Hepatocyte (in vitro differentiated cells): ENCODE results near the gene CEP131. TPM values are rescaled to one million over a fixed set of nuclear protein-coding genes. Genes with fewer than 3 reads are reported as not detected.

Experiments
- DNase-seq: peaks from one replicate; pipeline ENCODE4 v3.0.0-alpha.2; 2016; ENCODE audit warnings: low spot score
- H2AFZ ChIP-seq: fragments of 200-600 bp; sonication (generic); 2 replicates; pipeline ENCODE4 v1.6.0; 2016; ENCODE audit warnings: antibody characterized with exemption, mild to moderate bottlenecking
- H3K27ac ChIP-seq: fragments of 200-600 bp; sonication (generic); 2 replicates; pipeline ENCODE4 v1.5.1; 2016; ENCODE audit warnings: mild to moderate bottlenecking
- H3K27me3 ChIP-seq: fragments of 200-600 bp; sonication (generic); 2 replicates; pipeline ENCODE4 v1.6.1; 2016
- H3K36me3 ChIP-seq: fragments of 200-600 bp; sonication (generic); replicated peaks from 2 replicates; pipeline ENCODE4 v1.5.1; 2016; ENCODE audit warnings: low read depth; ENCODE audit not compliant: insufficient read depth
- H3K4me1 ChIP-seq: fragments of 200-600 bp; sonication (generic); 2 replicates; pipeline ENCODE4 v1.5.1; 2016; ENCODE audit warnings: mild to moderate bottlenecking, moderate library complexity; ENCODE audit not compliant: insufficient read depth
- H3K4me2 ChIP-seq: fragments of 200-600 bp; sonication (generic); 2 replicates; pipeline ENCODE4 v1.6.0; 2016
- H3K4me3 ChIP-seq: fragments of 200-600 bp; sonication (generic); 2 replicates; pipeline ENCODE4 v1.5.1; 2016; ENCODE audit warnings: mild to moderate bottlenecking
- H3K79me2 ChIP-seq: fragments of 200-600 bp; sonication (generic); 2 replicates; pipeline ENCODE4 v1.6.0; 2017; ENCODE audit warnings: mild to moderate bottlenecking
- H3K9me2 ChIP-seq: fragments of 200-600 bp; sonication (generic); replicated peaks from 2 replicates; pipeline ENCODE4 v1.6.0; 2017; ENCODE audit warnings: mild to moderate bottlenecking; ENCODE audit not compliant: insufficient read depth
- H3K9me3 ChIP-seq: fragments of 200-600 bp; sonication (generic); 2 replicates; pipeline ENCODE4 v1.5.1; 2016; ENCODE audit warnings: low read depth, mild to moderate bottlenecking
- H4K20me1 ChIP-seq: fragments of 200-600 bp; sonication (generic); 2 replicates; pipeline ENCODE4 v1.6.0; 2016; ENCODE audit warnings: mild to moderate bottlenecking; ENCODE audit not compliant: insufficient read depth, poor library complexity, severe bottlenecking
- CTCF ChIP-seq: fragments of 200-600 bp; sonication (generic); IDR thresholded peaks from 2 replicates; pipeline ENCODE4 v1.5.1; 2016; ENCODE audit warnings: antibody characterized with exemption, mild to moderate bottlenecking; ENCODE audit not compliant: poor library complexity
- EZH2 ChIP-seq: fragments of 200-600 bp; sonication (generic); IDR thresholded peaks from 2 replicates; pipeline ENCODE4 v1.6.1; 2016; ENCODE audit warnings: antibody characterized with exemption, mild to moderate bottlenecking, borderline replicate concordance
- EZH2phosphoT487 ChIP-seq: fragments of 200-600 bp; sonication (generic); IDR thresholded peaks from one replicate; pipeline ENCODE4 v1.6.1; 2018; ENCODE audit warnings: antibody characterized with exemption, mild to moderate bottlenecking, low read depth, moderate library complexity; ENCODE audit not compliant: unreplicated experiment, severe bottlenecking
- WGBS: methylation state at CpG from one replicate; pipeline ENCODE4 v1.1.6; 2016; ENCODE audit warnings: low lambda C conversion rate; ENCODE audit errors: missing lambda C conversion rate; 5-methylcytosine and 5-hydroxymethylcytosine counted together
- polyA plus RNA-seq: library from polyadenylated mRNA; unstranded; fragments of >200 nt; fragmentation: Nextera tagmentation; extraction: Ambion mirVana; gene quantifications from 2 replicates; pipeline ENCODE4 v1.2.1, GENCODE V29; 2016
- total RNA-seq: library from RNA; depleted of rRNA; stranded (reverse); fragments of >200 nt; gene quantifications from 2 replicates; pipeline ENCODE4 v1.2.3, GENCODE V29; 2014

CEP131 gene
- total and polyA plus RNA-seq, 2 experiments from 2014 or later, result 7.3 to 10.1 TPM

- Histone ChIP-seq H3K9me3 (no peaks in the 10 kb centered on the region), H3K79me2 (peaks cover 11% of the 10 kb centered on the region), H2AFZ (no peak overlapping the region), H3K4me2 (no peak overlapping the region), H3K27ac (no peak overlapping the region), H3K27me3 (no peaks in the 10 kb centered on the region), H4K20me1 (no peaks in the 10 kb centered on the region), H3K4me1 (peaks cover 19% of the 10 kb centered on the region), H3K36me3 (no peaks in the 10 kb centered on the region), H3K9me2 (no peaks in the 10 kb centered on the region), H3K4me3 (no peak overlapping the region)
- no peak for DNase-seq
- TF ChIP-seq CTCF (no peak), EZH2phosphoT487 (no peak), EZH2 (no peak)
- 93% methylated on average over 17 of the region's 17 CpGs for WGBS
Measured at GRCh38 chr17:81233316-81233715, 10.6 kb upstream of the CEP131 start.

- DNase-seq, result no peak
- no peaks in the 10 kb centered on the region for H3K9me3 ChIP-seq
- H3K4me2 ChIP-seq, result no peak overlapping the region
- 89% methylated on average over 18 of the region's 19 CpGs for WGBS
- H4K20me1 ChIP-seq, result no peaks in the 10 kb centered on the region
- H3K9me2 ChIP-seq, result no peaks in the 10 kb centered on the region
- no peak overlapping the region for H3K27ac ChIP-seq
- TF ChIP-seq EZH2 (no peak), CTCF (no peak), EZH2phosphoT487 (no peak)
- H3K79me2 ChIP-seq, result peaks cover 5% of the 10 kb centered on the region
- H3K36me3 ChIP-seq, result no peaks in the 10 kb centered on the region
- H3K27me3 ChIP-seq, result no peaks in the 10 kb centered on the region
- H2AFZ ChIP-seq, result no peak overlapping the region
- peaks cover 15% of the 10 kb centered on the region for H3K4me1 ChIP-seq
- H3K4me3 ChIP-seq, result no peak overlapping the region
Measured at GRCh38 chr17:81232616-81233241, 10.0 kb upstream of the CEP131 start.

- Histone ChIP-seq H3K9me2 (no peaks in the 10 kb centered on the region), H3K36me3 (no peaks in the 10 kb centered on the region), H2AFZ (no peak overlapping the region), H3K4me2 (no peak overlapping the region), H3K27ac (no peak overlapping the region), H3K4me1 (peaks cover 14% of the 10 kb centered on the region), H4K20me1 (no peaks in the 10 kb centered on the region), H3K79me2 (no peaks in the 10 kb centered on the region), H3K27me3 (no peaks in the 10 kb centered on the region), H3K9me3 (no peaks in the 10 kb centered on the region), H3K4me3 (no peak overlapping the region)
- 92% methylated on average over 37 of the region's 43 CpGs for WGBS
- DNase-seq, result no peak
- TF ChIP-seq CTCF, result no peak
- TF ChIP-seq EZH2, result no peak
- TF ChIP-seq EZH2phosphoT487, result no peak
Measured at GRCh38 chr17:81231766-81232581, 9.2 kb upstream of the CEP131 start.
